Measurements from ENCODE around the gene KRTAP5-11.
"Not testable (repeated sequence)": the region's sequence is repeated elsewhere in the genome, so short reads cannot be mapped to it uniquely, and the experiment has no call there.

Gene KRTAP5-11

GRCh38 chr11:71582309-71582895 lies at the start of gene KRTAP5-11:
Gene KRTAP5-11 (minus strand): TSS chr11:71582875. CDS start chr11:71582837, 38 bp downstream.
- no peak for DNase-seq (ENCODE audit: low read depth)

GRCh38 chr11:71631551-71631950 lies 48.9 kb upstream of the KRTAP5-11 start:
- not testable (repeated sequence) for DNase-seq (ENCODE audit: low read depth)

GRCh38 chr11:71630071-71630470 lies 47.4 kb upstream of the KRTAP5-11 start:
- not testable (repeated sequence) for DNase-seq (ENCODE audit: low read depth)

GRCh38 chr11:71628943-71629342 lies 46.3 kb upstream of the KRTAP5-11 start:
- DNase-seq (ENCODE audit: low read depth): not testable (repeated sequence)

- not testable (repeated sequence) for DNase-seq (ENCODE audit: low read depth)
Measured at GRCh38 chr11:71623226-71623625, 40.6 kb upstream of the KRTAP5-11 start.

GRCh38 chr11:71622561-71622960 lies 39.9 kb upstream of the KRTAP5-11 start:
- DNase-seq (ENCODE audit: low read depth): not testable (repeated sequence)

- not testable (repeated sequence) for DNase-seq (ENCODE audit: low read depth)
Measured at GRCh38 chr11:71615003-71615402, 32.3 kb upstream of the KRTAP5-11 start.

GRCh38 chr11:71614366-71614917 lies 31.8 kb upstream of the KRTAP5-11 start:
- DNase-seq (ENCODE audit: low read depth): not testable (repeated sequence)

- not testable (repeated sequence) for DNase-seq (ENCODE audit: low read depth)
Measured at GRCh38 chr11:71613931-71614330, 31.3 kb upstream of the KRTAP5-11 start.

- DNase-seq (ENCODE audit: low read depth): not testable (repeated sequence)
Measured at GRCh38 chr11:71611218-71611910, 28.7 kb upstream of the KRTAP5-11 start.

- DNase-seq (ENCODE audit: low read depth): not testable (repeated sequence)
Measured at GRCh38 chr11:71608272-71608671, 25.6 kb upstream of the KRTAP5-11 start.

GRCh38 chr11:71607520-71608216 lies 25.0 kb upstream of the KRTAP5-11 start:
- not testable (repeated sequence) for DNase-seq (ENCODE audit: low read depth)

- DNase-seq (ENCODE audit: low read depth): not testable (repeated sequence)
Measured at GRCh38 chr11:71606853-71607519, 24.3 kb upstream of the KRTAP5-11 start.

GRCh38 chr11:71604798-71605488 lies 22.3 kb upstream of the KRTAP5-11 start:
- not testable (repeated sequence) for DNase-seq (ENCODE audit: low read depth)

GRCh38 chr11:71603221-71603620 lies 20.5 kb upstream of the KRTAP5-11 start:
- not testable (repeated sequence) for DNase-seq (ENCODE audit: low read depth)

GRCh38 chr11:71589546-71589920 lies 6.9 kb upstream of the KRTAP5-11 start:
- not testable (repeated sequence) for DNase-seq (ENCODE audit: low read depth)

- DNase-seq (ENCODE audit: low read depth): not testable (repeated sequence)
Measured at GRCh38 chr11:71588822-71589545, 6.3 kb upstream of the KRTAP5-11 start.

GRCh38 chr11:71588314-71588713 lies 5.6 kb upstream of the KRTAP5-11 start:
- DNase-seq (ENCODE audit: low read depth): not testable (repeated sequence)

- not testable (repeated sequence) for DNase-seq (ENCODE audit: low read depth)
Measured at GRCh38 chr11:71585673-71586072, 3.0 kb upstream of the KRTAP5-11 start.

- not testable (repeated sequence) for DNase-seq (ENCODE audit: low read depth)
Measured at GRCh38 chr11:71582969-71583368, 294 bp upstream of the KRTAP5-11 start.

GRCh38 chr11:71581826-71582225 lies 849 bp downstream of the KRTAP5-11 start:
- DNase-seq (ENCODE audit: low read depth): no peak
